ENCODE results near the gene LILRA6. TPM values are rescaled to one million over a fixed set of nuclear protein-coding genes. Genes with fewer than 3 reads are reported as not detected.
"Not testable (repeated sequence)": the region's sequence is repeated elsewhere in the genome, so short reads cannot be mapped to it uniquely, and the experiment has no call there.

Gene LILRA6
- total RNA-seq, 1 experiment from 2014 or later = not detected

GRCh38 chr19:54253331-54254194 lies 11.0 kb upstream of the LILRA6 start:
- Histone ChIP-seq H3K4me3 (ENCODE audit: insufficient read depth, low read depth, low read length) (no peak overlapping the region), H3K27me3 (ENCODE audit: control insufficient read depth, insufficient read depth, low read length) (no peaks in the 10 kb centered on the region; the same call in 1 of the 2 replicates), H3K36me3 (replicated peaks; ENCODE audit: control insufficient read depth, insufficient read depth, low read length) (no peaks in the 10 kb centered on the region)
- DNase-seq = peak; percentile 47

- no peaks in the 10 kb centered on the region for H3K36me3 ChIP-seq (replicated peaks; ENCODE audit: control insufficient read depth, insufficient read depth, low read length)
- DNase-seq = no peak
- H3K27me3 ChIP-seq (ENCODE audit: control insufficient read depth, insufficient read depth, low read length) = no peaks in the 10 kb centered on the region; the same call in 1 of the 2 replicates
Measured at GRCh38 chr19:54252845-54253244, 10.3 kb upstream of the LILRA6 start.

GRCh38 chr19:54252243-54252642 lies 9.7 kb upstream of the LILRA6 start:
- H3K4me3 ChIP-seq (ENCODE audit: insufficient read depth, low read depth, low read length) = no peak overlapping the region
- peak; percentile 30 for DNase-seq
- no peaks in the 10 kb centered on the region for H3K27me3 ChIP-seq (ENCODE audit: control insufficient read depth, insufficient read depth, low read length)
- no peaks in the 10 kb centered on the region for H3K36me3 ChIP-seq (replicated peaks; ENCODE audit: control insufficient read depth, insufficient read depth, low read length)

More at GRCh38 chr19:54252845-54253244, 10.3 kb upstream of the LILRA6 start:
- no peak overlapping the region for H3K4me3 ChIP-seq (ENCODE audit: insufficient read depth, low read depth, low read length)

GRCh38 chr19:54248016-54248601 lies 5.5 kb upstream of the LILRA6 start:
- DNase-seq = no peak
- H3K36me3 ChIP-seq (replicated peaks; ENCODE audit: control insufficient read depth, insufficient read depth, low read length) = no peaks in the 10 kb centered on the region
- H3K4me3 ChIP-seq (ENCODE audit: insufficient read depth, low read depth, low read length) = no peak overlapping the region
- H3K27me3 ChIP-seq (ENCODE audit: control insufficient read depth, insufficient read depth, low read length) = no peaks in the 10 kb centered on the region

- H3K27me3 ChIP-seq (ENCODE audit: control insufficient read depth, insufficient read depth, low read length) = no peaks in the 10 kb centered on the region
- no peak for DNase-seq
- H3K36me3 ChIP-seq (replicated peaks; ENCODE audit: control insufficient read depth, insufficient read depth, low read length) = no peaks in the 10 kb centered on the region
- H3K4me3 ChIP-seq (ENCODE audit: insufficient read depth, low read depth, low read length) = no peak overlapping the region
Measured at GRCh38 chr19:54247106-54247930, 4.7 kb upstream of the LILRA6 start.

GRCh38 chr19:54245936-54246335 lies 3.3 kb upstream of the LILRA6 start:
- no peak for DNase-seq
- Histone ChIP-seq H3K27me3 (ENCODE audit: control insufficient read depth, insufficient read depth, low read length) (no peaks in the 10 kb centered on the region), H3K36me3 (replicated peaks; ENCODE audit: control insufficient read depth, insufficient read depth, low read length) (no peaks in the 10 kb centered on the region), H3K4me3 (ENCODE audit: insufficient read depth, low read depth, low read length) (no peak overlapping the region)

- not testable (repeated sequence) for H3K27me3 ChIP-seq (ENCODE audit: control insufficient read depth, insufficient read depth, low read length); H3K36me3 ChIP-seq (replicated peaks; ENCODE audit: control insufficient read depth, insufficient read depth, low read length); H3K4me3 ChIP-seq (ENCODE audit: insufficient read depth, low read depth, low read length); DNase-seq
Measured at GRCh38 chr19:54243809-54244208, 1.2 kb upstream of the LILRA6 start.

GRCh38 chr19:54242234-54242633 lies 356 bp downstream of the LILRA6 start:
- not testable (repeated sequence) for DNase-seq; H3K36me3 ChIP-seq (replicated peaks; ENCODE audit: control insufficient read depth, insufficient read depth, low read length); H3K27me3 ChIP-seq (ENCODE audit: control insufficient read depth, insufficient read depth, low read length); H3K4me3 ChIP-seq (ENCODE audit: insufficient read depth, low read depth, low read length)

- H3K36me3 ChIP-seq (replicated peaks; ENCODE audit: control insufficient read depth, insufficient read depth, low read length); H3K27me3 ChIP-seq (ENCODE audit: control insufficient read depth, insufficient read depth, low read length); DNase-seq: not testable (repeated sequence)
Measured at GRCh38 chr19:54240372-54241336, 1.9 kb downstream of the LILRA6 start.

GRCh38 chr19:54239491-54240371 lies 2.9 kb downstream of the LILRA6 start:
- H3K4me3 ChIP-seq (ENCODE audit: insufficient read depth, low read depth, low read length); H3K27me3 ChIP-seq (ENCODE audit: control insufficient read depth, insufficient read depth, low read length); DNase-seq: not testable (repeated sequence)

More at GRCh38 chr19:54240372-54241336, 1.9 kb downstream of the LILRA6 start:
- not testable (repeated sequence) for H3K4me3 ChIP-seq (ENCODE audit: insufficient read depth, low read depth, low read length)

GRCh38 chr19:54233941-54234340 lies 8.6 kb downstream of the LILRA6 start:
- Histone ChIP-seq H3K36me3 (replicated peaks; ENCODE audit: control insufficient read depth, insufficient read depth, low read length) (no peaks in the 10 kb centered on the region), H3K4me3 (ENCODE audit: insufficient read depth, low read depth, low read length) (no peak overlapping the region), H3K27me3 (ENCODE audit: control insufficient read depth, insufficient read depth, low read length) (peaks cover 7% of the 10 kb centered on the region; the same call in 1 of the 2 replicates)
- DNase-seq = no peak

More at GRCh38 chr19:54239491-54240371, 2.9 kb downstream of the LILRA6 start:
- not testable (repeated sequence) for H3K36me3 ChIP-seq (replicated peaks; ENCODE audit: control insufficient read depth, insufficient read depth, low read length)

- DNase-seq = peak; percentile 87
- Histone ChIP-seq H3K36me3 (replicated peaks; ENCODE audit: control insufficient read depth, insufficient read depth, low read length) (no peaks in the 10 kb centered on the region), H3K27me3 (ENCODE audit: control insufficient read depth, insufficient read depth, low read length) (peaks cover 7% of the 10 kb centered on the region; the same call in 1 of the 2 replicates), H3K4me3 (ENCODE audit: insufficient read depth, low read depth, low read length) (no peak overlapping the region)
Measured at GRCh38 chr19:54231077-54231931, 11.3 kb downstream of the LILRA6 start.

All from H7 (cell line).